DMS79 (cell line): ENCODE measurements around the gene ZNF324B.
"Not testable (repeated sequence)": the region's sequence is repeated elsewhere in the genome, so short reads cannot be mapped to it uniquely, and the experiment has no call there.

Experiments
- DNase-seq: peaks from one replicate; lab custom pipeline; 2025; lab: John Stamatoyannopoulos, UW

Gene ZNF324B

DNA sequence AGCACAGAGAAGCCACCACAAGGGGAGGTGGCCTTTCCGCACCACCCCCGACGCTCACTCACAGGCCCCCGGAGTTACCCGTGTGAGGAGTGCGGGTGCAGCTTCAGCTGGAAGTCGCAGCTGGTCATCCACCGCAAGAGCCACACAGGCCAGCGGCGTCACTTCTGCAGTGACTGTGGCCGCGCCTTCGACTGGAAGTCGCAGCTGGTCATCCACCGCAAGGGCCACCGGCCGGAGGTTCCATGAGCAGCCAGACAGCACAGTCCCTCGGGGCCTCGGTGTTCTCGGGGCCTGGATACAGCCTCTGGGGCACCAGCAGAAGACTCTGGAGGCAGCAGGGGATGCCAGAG, 29.0 kb downstream of the ZNF324B start:
- no peak for DNase-seq

DNA sequence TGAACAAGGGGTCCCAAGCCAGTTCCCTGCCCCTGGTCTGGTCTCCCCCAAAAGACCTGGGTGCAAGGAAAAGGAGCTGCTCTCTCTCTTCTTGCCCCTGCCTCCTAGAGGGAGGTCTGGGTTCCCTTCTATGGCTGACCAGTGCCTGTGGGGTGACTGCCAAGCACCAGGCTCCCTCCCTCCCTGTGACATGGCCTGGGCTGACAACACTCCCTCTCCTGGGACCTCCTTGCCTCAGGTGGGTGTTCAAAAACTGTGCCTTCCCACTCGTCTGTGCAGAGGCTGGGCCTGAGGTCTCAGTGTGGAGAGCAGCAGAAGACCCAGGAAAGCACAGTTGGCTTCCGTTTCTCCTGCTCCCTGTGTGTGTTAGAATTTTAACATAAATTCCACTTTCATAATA, 29.4 kb downstream of the ZNF324B start:
- DNase-seq = no peak

DNA sequence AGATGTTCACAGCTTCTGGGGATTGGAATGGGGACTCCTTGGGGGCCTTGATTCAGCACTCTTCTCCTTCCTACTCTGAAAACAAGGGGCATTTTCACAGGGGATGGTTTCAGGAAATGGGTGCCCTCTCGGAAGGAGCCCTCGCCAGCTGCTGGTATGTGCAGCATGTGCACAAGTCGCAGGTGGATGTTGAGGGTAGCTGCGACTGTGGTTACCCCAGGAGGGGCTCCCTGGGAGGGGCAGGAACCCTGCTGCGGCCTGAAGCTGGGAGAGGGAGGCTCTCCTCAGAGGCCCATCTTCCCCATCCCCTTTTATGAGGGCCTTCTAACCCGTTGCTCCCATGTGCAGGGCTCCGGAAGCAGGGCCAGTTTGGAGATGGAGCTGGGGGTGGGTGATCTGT, 30.9 kb downstream of the ZNF324B start:
- no peak for DNase-seq

DNA sequence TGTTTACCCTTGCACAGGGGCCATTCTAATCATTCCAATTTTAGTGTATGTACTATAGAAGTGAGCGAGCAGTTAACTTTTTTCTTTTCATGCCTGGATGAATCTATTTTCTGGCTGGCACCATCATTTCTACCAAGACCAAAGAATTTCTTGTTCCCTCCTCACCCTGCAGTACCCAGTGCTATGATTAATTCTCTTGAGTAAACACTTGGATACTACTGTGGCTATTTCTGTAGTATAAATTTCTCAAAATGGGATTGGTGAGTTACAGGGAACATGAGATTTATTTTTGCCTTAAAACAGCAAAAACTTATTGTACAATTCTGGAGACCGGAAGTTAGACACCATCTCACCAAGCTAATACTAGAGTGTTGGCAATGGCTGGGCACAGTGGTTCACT, 32.4 kb downstream of the ZNF324B start:
- no peak for DNase-seq

DNA sequence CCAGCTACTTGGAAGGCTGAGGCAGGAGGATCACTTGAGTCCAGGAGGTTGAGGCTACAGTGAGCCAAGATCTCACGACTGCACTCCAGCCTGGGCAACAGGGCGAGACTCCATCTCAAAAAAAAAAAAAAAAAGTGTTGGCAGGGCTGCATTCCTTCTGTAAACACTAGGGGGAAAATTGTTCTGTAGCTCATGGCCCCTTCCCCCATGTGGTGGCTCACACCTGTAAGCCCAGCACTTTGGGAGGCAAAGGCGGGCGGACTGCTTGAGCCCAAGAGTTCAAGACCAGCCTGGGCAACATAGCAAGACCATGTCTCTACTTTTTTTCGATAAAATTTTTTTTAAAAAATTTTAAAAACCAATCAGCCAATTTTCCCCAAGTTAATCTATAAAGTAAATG, 32.9 kb downstream of the ZNF324B start:
- DNase-seq = not testable (repeated sequence)

DNA sequence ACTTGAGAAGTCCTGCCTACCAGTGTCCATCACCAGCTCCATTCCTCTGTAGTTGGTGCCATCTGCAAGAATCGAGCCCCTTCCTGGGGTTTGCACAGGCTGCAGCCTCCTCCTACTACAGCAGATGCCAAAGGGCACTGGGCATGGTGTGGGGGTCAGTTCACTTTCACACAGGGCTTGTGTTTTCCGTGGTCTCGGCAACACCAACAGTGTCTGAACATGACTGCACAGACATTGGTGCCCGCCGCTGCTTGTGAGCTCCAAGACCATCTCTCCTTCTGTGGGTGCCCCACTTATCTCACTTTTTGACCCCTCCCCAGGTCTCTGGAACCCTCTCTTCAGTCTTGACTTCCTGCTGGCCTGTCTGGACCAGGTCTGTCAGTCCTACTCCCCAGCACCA, 40.0 kb downstream of the ZNF324B start:
- DNase-seq = no peak

DNA sequence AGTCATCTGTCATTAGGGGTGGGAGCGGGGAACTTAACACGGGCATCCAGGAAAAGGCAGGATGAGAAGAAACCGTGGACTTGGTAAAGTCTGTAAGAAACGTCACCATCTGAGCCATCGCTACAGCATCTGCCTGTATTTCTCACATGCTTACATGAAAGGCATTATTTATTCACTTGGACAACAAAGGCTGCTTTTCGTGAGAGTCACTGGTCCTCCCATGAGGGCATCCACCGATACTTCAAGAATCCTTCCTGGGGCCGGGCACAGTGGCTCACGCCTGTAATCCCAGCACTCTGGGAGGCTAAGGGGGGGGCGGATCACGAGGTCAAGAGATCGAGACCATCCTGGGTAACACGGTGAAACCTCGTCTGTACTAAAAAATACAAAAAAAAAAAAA, 40.8 kb downstream of the ZNF324B start:
- DNase-seq = no peak

DNA sequence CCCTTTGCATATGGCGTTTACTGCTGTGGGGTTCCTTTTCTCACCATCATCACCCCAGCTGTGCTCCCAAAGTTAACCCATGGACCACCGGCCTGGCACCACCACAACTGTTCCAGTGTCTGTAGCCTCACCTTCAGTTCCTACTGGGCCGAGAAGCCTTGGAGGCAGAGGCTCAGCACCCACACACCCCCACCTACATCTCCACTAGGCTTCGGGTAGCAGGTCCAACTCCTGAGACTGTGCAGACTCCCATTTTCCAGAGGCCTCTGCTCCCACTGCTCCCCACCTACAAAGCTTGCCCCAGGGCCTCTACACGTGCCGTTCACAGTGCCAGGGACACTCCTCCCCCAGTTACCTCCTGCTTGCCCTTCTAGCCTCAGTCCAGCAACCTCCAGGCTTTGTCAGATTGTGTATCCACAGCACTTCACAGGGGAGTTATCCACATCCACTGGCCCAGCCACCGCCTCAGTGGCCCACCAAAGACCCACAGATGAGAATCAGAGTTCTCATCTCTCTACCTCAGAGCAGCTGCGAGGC, 46.3 kb downstream of the ZNF324B start:
- DNase-seq = no peak

DNA sequence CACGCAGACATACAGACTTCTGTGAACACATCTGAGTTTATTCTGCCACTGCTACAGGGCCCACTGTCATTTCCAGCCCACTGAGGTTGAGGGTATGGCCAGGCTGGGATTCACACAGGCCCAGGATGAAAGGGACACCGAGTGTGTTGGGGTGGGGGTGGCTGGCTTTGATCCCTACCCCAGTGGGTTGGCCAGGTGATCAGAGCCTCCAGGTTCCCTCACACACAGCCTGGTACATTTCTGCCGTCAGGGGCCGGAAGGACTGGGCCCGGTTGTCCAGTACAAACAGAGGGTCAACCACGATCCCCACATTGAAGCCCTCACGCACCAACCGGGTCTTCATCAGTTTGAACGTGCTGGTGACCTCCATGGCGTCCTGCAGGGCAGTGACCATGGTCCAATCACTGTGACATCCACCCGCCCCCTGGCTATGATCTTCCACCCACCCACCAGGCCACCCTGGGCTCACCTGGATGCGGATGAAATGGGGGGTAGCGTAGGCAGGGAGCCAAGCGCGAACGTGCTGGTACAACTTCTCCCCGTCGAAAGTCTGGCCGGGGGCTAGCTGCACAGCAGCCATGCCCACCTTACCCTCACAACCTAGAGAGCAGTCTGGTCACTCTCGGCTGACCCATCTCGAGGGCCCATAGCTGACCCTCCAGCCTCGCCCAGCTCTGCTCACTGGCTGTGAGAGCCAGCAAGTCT, 47.0 kb downstream of the ZNF324B start:
- no peak for DNase-seq

DNA sequence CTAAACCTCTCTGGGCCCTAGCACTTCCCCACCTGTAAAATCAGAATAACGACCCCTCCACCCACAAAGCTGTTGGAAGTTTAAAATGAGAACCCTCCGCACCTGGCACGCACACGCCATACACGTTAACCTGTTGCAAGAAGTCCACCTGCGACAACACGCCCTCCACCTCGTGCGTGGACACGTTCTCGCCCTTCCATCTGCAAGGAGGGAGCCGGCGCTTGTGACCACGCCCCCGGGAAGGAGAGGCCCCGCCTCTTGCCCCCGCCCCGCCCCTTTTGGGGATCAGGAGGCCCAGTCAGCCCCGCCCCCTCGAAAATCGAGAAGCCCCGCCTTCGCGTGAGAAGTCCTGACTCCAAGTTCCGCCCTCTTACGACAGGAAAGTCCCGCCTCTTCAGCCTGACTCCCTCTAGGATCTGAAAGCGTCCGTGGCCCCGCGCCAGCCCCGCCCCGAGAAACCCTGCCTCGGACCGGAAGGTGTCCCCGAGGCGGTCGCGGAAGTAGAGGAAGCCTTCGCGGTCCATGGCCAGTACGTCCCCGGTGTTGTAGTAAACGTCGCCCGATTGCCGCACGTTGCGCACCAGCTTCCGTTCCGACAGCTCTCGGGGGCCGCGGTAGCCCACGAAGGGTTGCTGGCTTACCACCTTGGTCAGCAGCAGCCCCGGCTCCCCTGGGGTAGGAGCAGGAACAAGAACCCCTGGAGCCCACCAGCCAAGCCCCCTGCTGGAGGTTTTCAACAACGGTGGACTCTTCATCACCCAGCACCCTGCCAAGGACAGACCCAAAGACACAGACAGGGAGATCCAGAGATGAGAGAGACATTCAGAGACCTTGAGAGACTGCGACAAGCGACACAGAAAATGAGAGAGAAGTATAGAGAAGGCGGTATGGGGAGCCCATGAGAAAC, 47.9 kb downstream of the ZNF324B start:
- DNase-seq = peak; percentile 98

DNA sequence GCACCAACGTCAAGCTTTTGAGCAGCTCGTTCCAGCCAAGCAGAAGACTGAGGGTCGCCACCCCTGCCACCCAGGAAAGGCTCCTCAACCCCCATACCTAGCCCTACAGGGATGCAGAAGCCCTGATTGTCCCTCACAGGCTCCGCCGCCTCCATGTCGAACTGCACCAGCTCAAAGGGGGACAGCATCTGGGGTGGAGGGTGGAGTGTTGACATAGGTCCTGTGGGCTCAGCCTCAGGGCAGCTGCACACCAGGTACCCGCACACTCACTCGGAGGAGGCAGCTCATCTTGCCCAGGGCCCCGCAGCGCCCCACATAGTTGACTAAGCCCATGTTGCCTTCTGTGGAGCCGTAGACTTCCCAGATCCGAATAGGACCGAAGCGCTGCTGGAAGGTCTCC, 48.8 kb downstream of the ZNF324B start:
- DNase-seq = no peak
